ENCODE data around the gene MEPCE.

DNA sequence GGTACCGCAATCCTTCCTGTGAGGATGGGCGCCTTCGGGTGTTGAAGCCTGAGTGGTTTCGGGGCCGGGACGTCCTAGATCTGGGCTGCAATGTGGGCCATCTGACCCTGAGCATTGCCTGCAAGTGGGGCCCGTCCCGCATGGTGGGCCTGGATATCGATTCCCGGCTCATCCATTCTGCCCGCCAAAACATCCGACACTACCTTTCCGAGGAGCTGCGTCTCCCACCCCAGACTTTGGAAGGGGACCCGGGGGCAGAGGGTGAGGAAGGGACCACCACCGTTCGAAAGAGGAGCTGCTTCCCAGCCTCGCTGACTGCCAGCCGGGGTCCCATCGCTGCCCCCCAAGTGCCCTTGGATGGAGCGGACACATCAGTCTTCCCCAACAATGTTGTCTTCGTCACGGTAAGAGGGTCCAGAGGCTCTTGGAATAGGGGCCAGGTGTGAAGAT is 1.7 kb downstream of the MEPCE start:
- no peak for TF ChIP-seq EZH2phosphoT487 (IDR thresholded peaks at IDR 0.05; ENCODE audit: low read depth, severe bottlenecking, unreplicated experiment)
- TF ChIP-seq, protein P1, sequence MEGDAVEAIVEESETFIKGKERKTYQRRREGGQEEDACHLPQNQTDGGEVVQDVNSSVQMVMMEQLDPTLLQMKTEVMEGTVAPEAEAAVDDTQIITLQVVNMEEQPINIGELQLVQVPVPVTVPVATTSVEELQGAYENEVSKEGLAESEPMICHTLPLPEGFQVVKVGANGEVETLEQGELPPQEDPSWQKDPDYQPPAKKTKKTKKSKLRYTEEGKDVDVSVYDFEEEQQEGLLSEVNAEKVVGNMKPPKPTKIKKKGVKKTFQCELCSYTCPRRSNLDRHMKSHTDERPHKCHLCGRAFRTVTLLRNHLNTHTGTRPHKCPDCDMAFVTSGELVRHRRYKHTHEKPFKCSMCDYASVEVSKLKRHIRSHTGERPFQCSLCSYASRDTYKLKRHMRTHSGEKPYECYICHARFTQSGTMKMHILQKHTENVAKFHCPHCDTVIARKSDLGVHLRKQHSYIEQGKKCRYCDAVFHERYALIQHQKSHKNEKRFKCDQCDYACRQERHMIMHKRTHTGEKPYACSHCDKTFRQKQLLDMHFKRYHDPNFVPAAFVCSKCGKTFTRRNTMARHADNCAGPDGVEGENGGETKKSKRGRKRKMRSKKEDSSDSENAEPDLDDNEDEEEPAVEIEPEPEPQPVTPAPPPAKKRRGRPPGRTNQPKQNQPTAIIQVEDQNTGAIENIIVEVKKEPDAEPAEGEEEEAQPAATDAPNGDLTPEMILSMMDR (IDR thresholded peaks at IDR 0.05; ENCODE audit: poor library complexity), result no peak

Measured in hepatocyte (in vitro differentiated cells).